Measurements from ENCODE around the gene PI4KA. TPM values are rescaled to one million over a fixed set of nuclear protein-coding genes. Genes with fewer than 3 reads are reported as not detected.

PI4KA gene
- total RNA-seq, 4 donors from 2014 or later = 76.5 to 164 (median 115) TPM

DNA sequence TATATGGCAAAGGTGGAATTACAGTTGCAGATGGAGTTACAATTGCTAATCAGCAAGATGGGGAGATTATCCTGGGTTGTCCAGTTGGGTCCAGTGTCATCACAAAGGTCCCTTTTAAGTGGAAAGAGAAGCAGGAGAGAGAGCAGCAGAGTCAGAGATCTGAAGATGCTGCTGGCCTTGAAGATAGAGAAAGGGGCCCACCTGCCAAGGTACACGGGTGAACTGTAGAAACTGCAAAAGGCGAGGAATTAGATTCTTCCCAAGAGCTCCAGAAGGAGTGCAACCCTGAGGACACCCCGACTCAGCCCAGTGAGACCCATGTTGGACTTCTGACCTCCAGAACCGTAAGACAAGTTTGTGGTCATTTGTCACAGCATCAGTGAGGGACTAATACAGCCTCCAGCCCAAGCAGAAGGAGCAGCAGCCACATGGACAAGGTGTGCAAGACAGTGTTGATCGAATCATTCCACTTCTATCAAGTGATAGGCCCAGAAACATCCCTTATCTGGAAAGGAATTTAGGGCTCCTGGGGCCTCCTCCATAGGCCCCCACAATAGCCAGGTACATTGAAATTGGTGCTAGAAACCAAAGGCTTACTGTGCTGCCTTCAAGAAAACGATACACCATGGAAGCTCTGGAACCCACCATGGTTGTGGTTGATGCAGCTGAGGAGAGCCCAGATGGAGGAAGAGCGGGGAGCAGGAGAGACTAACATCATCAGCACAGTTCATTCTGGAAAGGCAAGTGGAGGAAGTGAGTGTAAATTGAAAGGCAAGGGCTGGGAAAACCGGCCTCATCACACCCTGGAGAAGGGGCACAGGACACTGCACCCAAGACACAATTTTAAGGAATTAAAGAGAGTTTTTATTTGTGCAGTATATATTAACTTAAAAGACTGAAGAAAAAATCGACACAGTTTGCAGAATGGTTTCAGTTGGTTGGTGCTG is 23.5 kb upstream of the PI4KA start:
- Histone ChIP-seq H3K9me3 (no peaks in the 10 kb centered on the region), H3K27ac (no peak overlapping the region), H3K4me3 (no peak overlapping the region), H3K4me1 (peaks cover 0 to 9% (median 0%) of the 10 kb centered on the region in 4 donors), H3K27me3 (no peaks in the 10 kb centered on the region), H3K36me3 (peaks cover 5 to 72% (median 6%) of the 10 kb centered on the region in 3 donors)
- no peak for DNase-seq (ENCODE audit: low spot score in 2 of 2)
- TF ChIP-seq CTCF (IDR thresholded peaks at IDR 0.05) (no peak), POLR2A (IDR thresholded peaks at IDR 0.05) (no peak), EP300 (IDR thresholded peaks at IDR 0.05) (no peak)
- WGBS, 2 donors = 89 to 90% methylated on average over 9 of the region's 9 CpGs

- H3K4me1 ChIP-seq = peaks cover 0 to 9% (median 0%) of the 10 kb centered on the region in 4 donors
- no peak for TF ChIP-seq POLR2A (IDR thresholded peaks at IDR 0.05)
- no peak for TF ChIP-seq EP300 (IDR thresholded peaks at IDR 0.05)
- TF ChIP-seq CTCF (IDR thresholded peaks at IDR 0.05) = no peak
- peaks cover 5 to 71% (median 6%) of the 10 kb centered on the region in 3 donors for H3K36me3 ChIP-seq
- no peak for DNase-seq (ENCODE audit: low spot score in 2 of 2)
- 74 to 88% methylated on average over 5 of the region's 5 CpGs for WGBS, 2 donors
- H3K27me3 ChIP-seq = no peaks in the 10 kb centered on the region
- no peak overlapping the region for H3K27ac ChIP-seq
- no peaks in the 10 kb centered on the region for H3K9me3 ChIP-seq
- H3K4me3 ChIP-seq = no peak overlapping the region
These were observed 22.6 kb upstream of the PI4KA start for GRCh38 chr22:20881231-20881630.

DNA sequence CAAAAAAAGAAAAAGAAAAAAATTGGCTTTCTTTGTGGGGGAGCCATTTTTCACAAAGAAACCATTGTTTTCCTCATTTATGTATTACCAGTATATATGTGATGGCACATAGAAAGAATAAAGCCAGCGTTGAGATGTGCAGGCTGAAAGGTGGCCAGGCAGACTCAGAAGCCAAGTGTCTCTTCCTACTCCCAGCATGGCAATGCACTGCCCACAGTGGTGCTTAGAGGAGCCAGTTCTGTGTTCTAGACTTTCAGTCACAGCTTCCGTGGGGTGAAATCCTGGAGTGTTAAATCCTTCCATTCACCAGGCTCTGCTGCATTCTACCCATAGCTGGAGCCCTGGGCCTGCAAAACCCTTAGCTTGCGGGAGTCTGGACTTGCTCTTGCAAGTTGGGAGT is 19.1 kb upstream of the PI4KA start:
- WGBS, 2 donors = 51 to 55% methylated on average over 3 of the region's 3 CpGs
- H3K36me3 ChIP-seq = peaks cover 0 to 66% (median 6%) of the 10 kb centered on the region in 3 donors
- H3K4me3 ChIP-seq = no peak overlapping the region
- H3K9me3 ChIP-seq = no peaks in the 10 kb centered on the region
- DNase-seq (ENCODE audit: low spot score in 2 of 2) = no peak
- no peak overlapping the region for H3K27ac ChIP-seq
- no peaks in the 10 kb centered on the region for H3K27me3 ChIP-seq
- H3K4me1 ChIP-seq = no peaks in the 10 kb centered on the region
- TF ChIP-seq EP300 (IDR thresholded peaks at IDR 0.05) (no peak), CTCF (IDR thresholded peaks at IDR 0.05) (no peak), POLR2A (IDR thresholded peaks at IDR 0.05) (no peak)

DNA sequence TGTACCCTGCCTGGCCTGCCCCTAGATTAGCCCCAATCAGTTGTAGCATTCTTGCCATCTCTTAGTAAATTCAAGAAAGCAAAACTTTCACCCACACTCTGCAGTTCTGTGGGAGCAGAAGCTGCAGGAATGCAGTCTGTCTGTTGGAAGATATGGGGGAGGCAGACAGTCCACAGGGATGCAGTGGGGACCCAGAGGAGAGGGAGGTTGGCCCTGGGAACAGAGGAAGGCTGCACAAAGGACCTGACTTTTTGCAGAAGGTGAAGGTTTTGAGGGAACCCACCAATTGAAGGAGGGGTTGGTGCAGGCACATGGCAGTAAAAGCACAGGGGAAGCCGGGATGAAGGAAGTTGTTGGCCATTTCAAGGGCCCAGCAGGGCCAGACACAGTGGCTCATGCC is 16.7 kb upstream of the PI4KA start:
- H3K4me1 ChIP-seq = no peaks in the 10 kb centered on the region
- TF ChIP-seq POLR2A (IDR thresholded peaks at IDR 0.05) (no peak), EP300 (IDR thresholded peaks at IDR 0.05) (no peak), CTCF (IDR thresholded peaks at IDR 0.05) (no peak)
- H3K4me3 ChIP-seq = no peak overlapping the region
- WGBS, 2 donors = 78 to 80% methylated on average over 1 of the region's 1 CpG
- H3K9me3 ChIP-seq = no peaks in the 10 kb centered on the region
- no peaks in the 10 kb centered on the region for H3K27me3 ChIP-seq
- H3K27ac ChIP-seq = no peak overlapping the region
- no peak for DNase-seq (ENCODE audit: low spot score in 2 of 2)
- peaks cover 0 to 62% (median 0%) of the 10 kb centered on the region in 3 donors for H3K36me3 ChIP-seq

- no peaks in the 10 kb centered on the region for H3K9me3 ChIP-seq
- TF ChIP-seq EP300 (IDR thresholded peaks at IDR 0.05) (no peak), CTCF (IDR thresholded peaks at IDR 0.05) (no peak), POLR2A (IDR thresholded peaks at IDR 0.05) (no peak)
- WGBS, 2 donors = 98 to 99% methylated on average over 3 of the region's 3 CpGs
- H3K4me1 ChIP-seq = peaks cover 0 to 7% (median 0%) of the 10 kb centered on the region in 4 donors
- DNase-seq (ENCODE audit: low spot score in 2 of 2) = no peak
- H3K27me3 ChIP-seq = no peaks in the 10 kb centered on the region
- no peak overlapping the region for H3K4me3 ChIP-seq
- no peak overlapping the region for H3K27ac ChIP-seq
- H3K36me3 ChIP-seq = peaks cover 0 to 75% (median 0%) of the 10 kb centered on the region in 3 donors
These were observed 14.6 kb upstream of the PI4KA start for GRCh38 chr22:20873214-20873613.

Data from tibial nerve (tissue), 4 donors.